K562 (cell line): ENCODE measurements around the gene CALML6. TPM values are rescaled to one million over a fixed set of nuclear protein-coding genes. Genes with fewer than 3 reads are reported as not detected.

Experiments
- ASH1L ChIP-seq: fragments of 450-650 bp; IDR thresholded peaks from 2 replicates; pipeline ENCODE4 v1.6.1; 2018; ENCODE audit warnings: borderline replicate concordance, mild to moderate bottlenecking, low read depth; ENCODE audit not compliant: partially characterized antibody
- BHLHE40 ChIP-seq: IDR thresholded peaks from 2 replicates; pipeline ENCODE4 v1.6.1; 2011; ENCODE audit warnings: low read length, improper control_type of control experiment
- EWSR1 ChIP-seq: fragments of 450-650 bp; IDR thresholded peaks from 2 replicates; pipeline ENCODE4 v1.6.1; 2018; ENCODE audit warnings: borderline replicate concordance, mild to moderate bottlenecking, low read depth, moderate library complexity; ENCODE audit not compliant: partially characterized antibody
- FOXM1 ChIP-seq, 2 experiments: fragments of 450-650 bp in 1 of 2; sonication (generic) in 1 of 2; formaldehyde crosslinking in 1 of 2; IDR thresholded peaks; 2 replicates each; pipeline versions ENCODE4 v1.6.1 to v1.9.0; 2017 to 2022; ENCODE audit warnings: low read depth in 2 of 2, mild to moderate bottlenecking in 2 of 2, missing genetic modification reagents in 1 of 2, moderate library complexity in 1 of 2
- RBM39 ChIP-seq: fragments of 200-400 bp; formaldehyde crosslinking; optimal IDR thresholded peaks from 2 replicates; pipeline ENCODE3; 2018; ENCODE audit warnings: low read depth, low read length
- U2AF1 ChIP-seq: fragments of 200-400 bp; formaldehyde crosslinking; optimal IDR thresholded peaks from 2 replicates; pipeline ENCODE3; 2017; ENCODE audit warnings: mild to moderate bottlenecking, low read depth, low read length, moderate library complexity
- ZNF143 ChIP-seq: sonication (generic); formaldehyde crosslinking; IDR thresholded peaks from 2 replicates; pipeline ENCODE4 v1.9.0; 2022; ENCODE audit warnings: mild to moderate bottlenecking, missing genetic modification reagents
- ZNF239 ChIP-seq: fragments of 250-450 bp; sonication (Bioruptor Pico); IDR thresholded peaks from 2 replicates; pipeline ENCODE4 v1.4.0; 2020; ENCODE audit warnings: mild to moderate bottlenecking
- ZNF274 ChIP-seq: IDR thresholded peaks from 2 replicates; pipeline ENCODE4 v1.6.1; 2011; ENCODE audit warnings: low read depth, mild to moderate bottlenecking, low read length, moderate library complexity, borderline replicate concordance
- ZNF561 ChIP-seq: fragments of 450-650 bp; formaldehyde crosslinking; conservative IDR thresholded peaks from 2 replicates; pipeline ENCODE4 v1.4.0; 2020; ENCODE audit warnings: mild to moderate bottlenecking, moderate library complexity
- ZNF592 ChIP-seq: fragments of 450-650 bp; IDR thresholded peaks from 2 replicates; pipeline ENCODE4 v1.6.1; 2017; ENCODE audit warnings: antibody characterized with exemption, mild to moderate bottlenecking
- polyA plus RNA-seq, 8 experiments: library from polyadenylated mRNA; depleted of rRNA in 4 of 8; stranded (reverse) in 5 of 8; unstranded in 3 of 8; fragments of >200 nt; fragmentation: Nextera tagmentation in 2 of 8; fragmentation: Illumina TruSeq in 1 of 8; extraction: Ambion mirVana in 2 of 8; extraction: Trizol in 1 of 8; gene quantifications; 2 replicates each; pipeline versions ENCODE4 v1.2.1 to v1.2.3, GENCODE V29; 2011 to 2014; ENCODE audit warnings: inconsistent platforms in 1 of 8, missing spikeins in 1 of 8
- total RNA-seq, 7 experiments: library from RNA; depleted of rRNA in 6 of 7; stranded (reverse); fragments of >200 nt in 6 of 7; fragmentation: Illumina TruSeq in 2 of 7; extraction: Trizol in 2 of 7; gene quantifications; 2 replicates each; pipeline versions ENCODE4 v1.2.1 to v1.2.3, GENCODE V29; 2011 to 2021; ENCODE audit warnings: low replicate concordance in 1 of 7
- TF ChIP-seq, protein P1 (sequence below): sonication (generic); formaldehyde crosslinking; IDR thresholded peaks from 2 replicates; pipeline ENCODE4 v1.8.0; 2023; ENCODE audit warnings: mild to moderate bottlenecking, missing genetic modification reagents
- TF ChIP-seq, protein P2 (sequence below): fragments of 250-450 bp; sonication (Bioruptor Pico); IDR thresholded peaks from 2 replicates; pipeline ENCODE4 v1.8.0; 2021; ENCODE audit warnings: moderate library complexity, mild to moderate bottlenecking, inconsistent platforms
- TF ChIP-seq, protein P3 (sequence below), 2 experiments: IDR thresholded peaks; 2 replicates each; pipeline ENCODE4 v1.6.1; 2011; ENCODE audit warnings: borderline replicate concordance in 1 of 2, control low read depth in 1 of 2, low read depth in 1 of 2, low read length in 1 of 2, mild to moderate bottlenecking in 1 of 2, mixed read lengths in 1 of 2, moderate library complexity in 1 of 2; ENCODE audit not compliant: insufficient read depth in 1 of 2, insufficient read length in 1 of 2, poor library complexity in 1 of 2, severe bottlenecking in 1 of 2; ENCODE audit errors: extremely low read depth in 1 of 2

The CALML6 gene
- total and polyA plus RNA-seq, 9 of the 15 experiments (the other 6 are each of a cell fraction or from before 2014, with no cell fraction given): 0.14 TPM; not detected in 8

DNA sequence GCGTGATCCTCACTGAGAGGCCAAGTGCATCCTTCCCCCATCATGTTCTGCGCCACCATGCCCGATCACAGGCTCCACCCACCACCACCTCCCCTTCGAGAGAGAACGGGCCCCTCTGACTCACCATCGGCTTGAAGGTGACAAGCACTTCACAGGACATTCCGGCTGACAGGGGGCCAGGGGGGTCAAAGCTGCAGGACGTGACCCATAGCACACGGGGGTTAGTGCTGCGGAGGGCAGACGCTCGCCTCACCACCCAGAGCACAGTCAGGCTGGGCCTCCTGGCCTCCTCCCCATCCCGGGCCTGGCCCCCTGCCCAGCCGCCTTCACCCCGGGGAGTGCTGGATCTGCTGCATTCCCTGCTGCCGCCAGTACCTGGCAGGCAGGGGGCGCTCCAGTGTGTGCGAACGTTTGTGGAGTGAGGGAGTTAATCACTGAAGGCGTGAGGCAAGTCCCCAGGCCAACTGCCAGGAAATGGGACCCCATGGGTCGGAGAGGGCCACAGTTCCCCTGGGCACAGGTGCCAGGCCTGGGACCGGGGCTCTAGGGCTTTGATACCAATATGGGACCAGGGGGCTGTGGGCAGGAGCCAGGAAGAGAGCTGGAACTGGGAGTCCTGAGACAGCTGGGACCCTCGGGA is 44.9 kb downstream of the CALML6 start (continued):
- TF ChIP-seq, protein P1, sequence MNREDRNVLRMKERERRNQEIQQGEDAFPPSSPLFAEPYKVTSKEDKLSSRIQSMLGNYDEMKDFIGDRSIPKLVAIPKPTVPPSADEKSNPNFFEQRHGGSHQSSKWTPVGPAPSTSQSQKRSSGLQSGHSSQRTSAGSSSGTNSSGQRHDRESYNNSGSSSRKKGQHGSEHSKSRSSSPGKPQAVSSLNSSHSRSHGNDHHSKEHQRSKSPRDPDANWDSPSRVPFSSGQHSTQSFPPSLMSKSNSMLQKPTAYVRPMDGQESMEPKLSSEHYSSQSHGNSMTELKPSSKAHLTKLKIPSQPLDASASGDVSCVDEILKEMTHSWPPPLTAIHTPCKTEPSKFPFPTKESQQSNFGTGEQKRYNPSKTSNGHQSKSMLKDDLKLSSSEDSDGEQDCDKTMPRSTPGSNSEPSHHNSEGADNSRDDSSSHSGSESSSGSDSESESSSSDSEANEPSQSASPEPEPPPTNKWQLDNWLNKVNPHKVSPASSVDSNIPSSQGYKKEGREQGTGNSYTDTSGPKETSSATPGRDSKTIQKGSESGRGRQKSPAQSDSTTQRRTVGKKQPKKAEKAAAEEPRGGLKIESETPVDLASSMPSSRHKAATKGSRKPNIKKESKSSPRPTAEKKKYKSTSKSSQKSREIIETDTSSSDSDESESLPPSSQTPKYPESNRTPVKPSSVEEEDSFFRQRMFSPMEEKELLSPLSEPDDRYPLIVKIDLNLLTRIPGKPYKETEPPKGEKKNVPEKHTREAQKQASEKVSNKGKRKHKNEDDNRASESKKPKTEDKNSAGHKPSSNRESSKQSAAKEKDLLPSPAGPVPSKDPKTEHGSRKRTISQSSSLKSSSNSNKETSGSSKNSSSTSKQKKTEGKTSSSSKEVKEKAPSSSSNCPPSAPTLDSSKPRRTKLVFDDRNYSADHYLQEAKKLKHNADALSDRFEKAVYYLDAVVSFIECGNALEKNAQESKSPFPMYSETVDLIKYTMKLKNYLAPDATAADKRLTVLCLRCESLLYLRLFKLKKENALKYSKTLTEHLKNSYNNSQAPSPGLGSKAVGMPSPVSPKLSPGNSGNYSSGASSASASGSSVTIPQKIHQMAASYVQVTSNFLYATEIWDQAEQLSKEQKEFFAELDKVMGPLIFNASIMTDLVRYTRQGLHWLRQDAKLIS (CRISPR knock-in tag): no peak
- TF ChIP-seq ASH1L (no peak), RBM39 (no peak), EWSR1 (no peak), ZNF143 (CRISPR knock-in tag) (no peak), ZNF561 (CRISPR knock-in tag) (no peak), ZNF592 (no peak), U2AF1 (no peak), ZNF239 (no peak), ZNF274 (no peak), BHLHE40 (0 out of 2 replicates have a peak, but pooled peaks have one; percentile 35), FOXM1 (IDR thresholded peaks at IDR 0.05; ENCODE audit: low read depth) (no peak), FOXM1 (CRISPR knock-in tag; IDR thresholded peaks at IDR 0.05; ENCODE audit: low read depth) (no peak)
- TF ChIP-seq, protein P2, sequence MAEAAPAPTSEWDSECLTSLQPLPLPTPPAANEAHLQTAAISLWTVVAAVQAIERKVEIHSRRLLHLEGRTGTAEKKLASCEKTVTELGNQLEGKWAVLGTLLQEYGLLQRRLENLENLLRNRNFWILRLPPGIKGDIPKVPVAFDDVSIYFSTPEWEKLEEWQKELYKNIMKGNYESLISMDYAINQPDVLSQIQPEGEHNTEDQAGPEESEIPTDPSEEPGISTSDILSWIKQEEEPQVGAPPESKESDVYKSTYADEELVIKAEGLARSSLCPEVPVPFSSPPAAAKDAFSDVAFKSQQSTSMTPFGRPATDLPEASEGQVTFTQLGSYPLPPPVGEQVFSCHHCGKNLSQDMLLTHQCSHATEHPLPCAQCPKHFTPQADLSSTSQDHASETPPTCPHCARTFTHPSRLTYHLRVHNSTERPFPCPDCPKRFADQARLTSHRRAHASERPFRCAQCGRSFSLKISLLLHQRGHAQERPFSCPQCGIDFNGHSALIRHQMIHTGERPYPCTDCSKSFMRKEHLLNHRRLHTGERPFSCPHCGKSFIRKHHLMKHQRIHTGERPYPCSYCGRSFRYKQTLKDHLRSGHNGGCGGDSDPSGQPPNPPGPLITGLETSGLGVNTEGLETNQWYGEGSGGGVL (CRISPR knock-in tag): no peak
- TF ChIP-seq, protein P3, sequence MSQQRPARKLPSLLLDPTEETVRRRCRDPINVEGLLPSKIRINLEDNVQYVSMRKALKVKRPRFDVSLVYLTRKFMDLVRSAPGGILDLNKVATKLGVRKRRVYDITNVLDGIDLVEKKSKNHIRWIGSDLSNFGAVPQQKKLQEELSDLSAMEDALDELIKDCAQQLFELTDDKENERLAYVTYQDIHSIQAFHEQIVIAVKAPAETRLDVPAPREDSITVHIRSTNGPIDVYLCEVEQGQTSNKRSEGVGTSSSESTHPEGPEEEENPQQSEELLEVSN (IDR thresholded peaks at IDR 0.05; ENCODE audit: borderline replicate concordance in 1 of 2, extremely low read depth in 1 of 2, insufficient read depth in 1 of 2, insufficient read length in 1 of 2, low read depth in 1 of 2, low read length in 1 of 2, poor library complexity in 1 of 2, severe bottlenecking in 1 of 2): peak in 1 of 2 experiments; percentile 32
